ENCODE data around the gene CFAP20.
"Not testable (repeated sequence)": the region's sequence is repeated elsewhere in the genome, so short reads cannot be mapped to it uniquely, and the experiment has no call there.

CFAP20 gene

GRCh38 chr16:58099097-58099955 lies 29.9 kb downstream of the CFAP20 start:
- Mint-ChIP-seq H3K9me3 (no peaks in the 10 kb centered on the region), H3K36me3 (no peaks in the 10 kb centered on the region), H3K4me3 (no peak overlapping the region), H3K27me3 (peaks cover 17% of the 10 kb centered on the region), H3K4me1 (peaks cover 9% of the 10 kb centered on the region), H3K27ac (no peak overlapping the region)
- no peak for DNase-seq
- CTCF ChIA-PET = interaction anchor here (1.6 to 4.5 kb wide), 3 partner anchors 9 to 73 kb away, joined by 3 to 30 read pairs (median 7); partner anchors contain the start of gene CFAP20

GRCh38 chr16:58098207-58099096 lies 30.7 kb downstream of the CFAP20 start:
- H3K27ac Mint-ChIP-seq = no peak overlapping the region
- no peak overlapping the region for H3K4me3 Mint-ChIP-seq
- DNase-seq = no peak
- H3K36me3 Mint-ChIP-seq = no peaks in the 10 kb centered on the region
- no peaks in the 10 kb centered on the region for H3K9me3 Mint-ChIP-seq
- H3K27me3 Mint-ChIP-seq = peaks cover 19% of the 10 kb centered on the region
- peaks cover 9% of the 10 kb centered on the region for H3K4me1 Mint-ChIP-seq
- CTCF ChIA-PET = interaction anchor here (0.6 to 4.5 kb wide), 7 partner anchors 9 to 762 kb away, joined by 3 to 30 read pairs (median 3); partner anchors contain the start of gene CFAP20

GRCh38 chr16:58096249-58096648 lies 32.9 kb downstream of the CFAP20 start:
- Mint-ChIP-seq H3K4me1 (peaks cover 9% of the 10 kb centered on the region), H3K27me3 (peaks cover 25% of the 10 kb centered on the region), H3K27ac (no peak overlapping the region), H3K4me3 (no peak overlapping the region), H3K9me3 (no peaks in the 10 kb centered on the region), H3K36me3 (no peaks in the 10 kb centered on the region)
- CTCF ChIA-PET = interaction anchor here (0.9 to 4.5 kb wide), 3 partner anchors 20 to 31 kb away, joined by 3 to 30 read pairs (median 3); partner anchors contain the start of gene CFAP20
- DNase-seq = no peak

GRCh38 chr16:58095575-58095960 lies 33.6 kb downstream of the CFAP20 start:
- H3K36me3 Mint-ChIP-seq, H3K4me1 Mint-ChIP-seq, H3K27ac Mint-ChIP-seq, DNase-seq, CTCF ChIA-PET, H3K9me3 Mint-ChIP-seq, H3K4me3 Mint-ChIP-seq: not testable (repeated sequence)
- peaks cover 25% of the 10 kb centered on the region for H3K27me3 Mint-ChIP-seq

- peaks cover 23% of the 10 kb centered on the region for H3K27me3 Mint-ChIP-seq
- H3K4me3 Mint-ChIP-seq = no peak overlapping the region
- no peak overlapping the region for H3K27ac Mint-ChIP-seq
- CTCF ChIA-PET = no interaction called here
- H3K4me1 Mint-ChIP-seq = peaks cover 9% of the 10 kb centered on the region
- DNase-seq = peak; percentile 38
- no peaks in the 10 kb centered on the region for H3K36me3 Mint-ChIP-seq
- H3K9me3 Mint-ChIP-seq = no peaks in the 10 kb centered on the region
These were observed 34.2 kb downstream of the CFAP20 start for GRCh38 chr16:58094791-58095574.

GRCh38 chr16:58094026-58094425 lies 35.2 kb downstream of the CFAP20 start:
- Mint-ChIP-seq H3K27ac (no peak overlapping the region), H3K4me3 (no peak overlapping the region), H3K9me3 (no peaks in the 10 kb centered on the region), H3K4me1 (peaks cover 9% of the 10 kb centered on the region), H3K27me3 (peaks cover 16% of the 10 kb centered on the region), H3K36me3 (no peaks in the 10 kb centered on the region)
- no peak for DNase-seq
- CTCF ChIA-PET = no interaction called here

- CTCF ChIA-PET, H3K27ac Mint-ChIP-seq, H3K36me3 Mint-ChIP-seq, H3K4me1 Mint-ChIP-seq, H3K9me3 Mint-ChIP-seq, H3K27me3 Mint-ChIP-seq, DNase-seq, H3K4me3 Mint-ChIP-seq: not testable (repeated sequence)
These were observed 38.8 kb downstream of the CFAP20 start for GRCh38 chr16:58090396-58090795.

- no peak for DNase-seq
These were observed 41.1 kb downstream of the CFAP20 start for GRCh38 chr16:58088091-58088490.

GRCh38 chr16:58087209-58087913 lies 41.8 kb downstream of the CFAP20 start:
- DNase-seq = no peak
- H3K27ac Mint-ChIP-seq = no peak overlapping the region
- no peaks in the 10 kb centered on the region for H3K4me1 Mint-ChIP-seq
- no peak overlapping the region for H3K4me3 Mint-ChIP-seq
- no peaks in the 10 kb centered on the region for H3K36me3 Mint-ChIP-seq
- H3K9me3 Mint-ChIP-seq = no peaks in the 10 kb centered on the region
- CTCF ChIA-PET = no interaction called here
- H3K27me3 Mint-ChIP-seq = no peaks in the 10 kb centered on the region

More at GRCh38 chr16:58088091-58088490, 41.1 kb downstream of the CFAP20 start:
- Mint-ChIP-seq H3K27ac (no peak overlapping the region), H3K4me3 (no peak overlapping the region), H3K4me1 (no peaks in the 10 kb centered on the region), H3K9me3 (no peaks in the 10 kb centered on the region), H3K27me3 (peaks cover 4% of the 10 kb centered on the region), H3K36me3 (no peaks in the 10 kb centered on the region)
- CTCF ChIA-PET = no interaction called here

- CTCF ChIA-PET = no interaction called here
- H3K4me1 Mint-ChIP-seq = no peaks in the 10 kb centered on the region
- no peak overlapping the region for H3K27ac Mint-ChIP-seq
- no peaks in the 10 kb centered on the region for H3K27me3 Mint-ChIP-seq
- H3K36me3 Mint-ChIP-seq = no peaks in the 10 kb centered on the region
- no peak overlapping the region for H3K4me3 Mint-ChIP-seq
- DNase-seq = no peak
- H3K9me3 Mint-ChIP-seq = no peaks in the 10 kb centered on the region
These were observed 42.6 kb downstream of the CFAP20 start for GRCh38 chr16:58086381-58087208.

- H3K36me3 Mint-ChIP-seq = no peaks in the 10 kb centered on the region
- CTCF ChIA-PET = no interaction called here
- H3K9me3 Mint-ChIP-seq = no peaks in the 10 kb centered on the region
- H3K4me1 Mint-ChIP-seq = no peaks in the 10 kb centered on the region
- H3K27me3 Mint-ChIP-seq = no peaks in the 10 kb centered on the region
- no peak overlapping the region for H3K4me3 Mint-ChIP-seq
- H3K27ac Mint-ChIP-seq = no peak overlapping the region
- DNase-seq = no peak
These were observed 43.5 kb downstream of the CFAP20 start for GRCh38 chr16:58085584-58086251.

GRCh38 chr16:58085171-58085570 lies 44.0 kb downstream of the CFAP20 start:
- Mint-ChIP-seq H3K36me3 (no peaks in the 10 kb centered on the region), H3K4me3 (no peak overlapping the region), H3K9me3 (no peaks in the 10 kb centered on the region), H3K27me3 (no peaks in the 10 kb centered on the region), H3K4me1 (no peaks in the 10 kb centered on the region), H3K27ac (no peak overlapping the region)
- CTCF ChIA-PET = no interaction called here
- DNase-seq = no peak
